HepG2 (cell line): ENCODE results near the gene SLC12A2.

ENCODE experiments used
- MAZ ChIP-seq, 2 experiments: sonication (generic) in 1 of 2; formaldehyde crosslinking in 1 of 2; IDR thresholded peaks; 2 replicates each; pipeline versions ENCODE4 v1.5.0 to v1.6.1; 2012 to 2020; ENCODE audit warnings: low read depth in 2 of 2, mild to moderate bottlenecking in 2 of 2, borderline replicate concordance in 1 of 2, improper control_type of control experiment in 1 of 2, low read length in 1 of 2, missing genetic modification reagents in 1 of 2, moderate library complexity in 1 of 2
- PTBP1 ChIP-seq: fragments of 200-400 bp; formaldehyde crosslinking; IDR thresholded peaks from 2 replicates; pipeline ENCODE4 v1.6.1; 2018; ENCODE audit warnings: low read length, low read depth; ENCODE audit not compliant: poor library complexity, severe bottlenecking
- SSRP1 ChIP-seq: IDR thresholded peaks from 2 replicates; pipeline ENCODE4 v1.6.1; 2016; ENCODE audit warnings: control low read depth
- TF ChIP-seq, protein P1 (sequence below): sonication (generic); formaldehyde crosslinking; conservative IDR thresholded peaks from 2 replicates; pipeline ENCODE4 v1.4.0; 2020; ENCODE audit warnings: missing genetic modification reagents

DNA sequence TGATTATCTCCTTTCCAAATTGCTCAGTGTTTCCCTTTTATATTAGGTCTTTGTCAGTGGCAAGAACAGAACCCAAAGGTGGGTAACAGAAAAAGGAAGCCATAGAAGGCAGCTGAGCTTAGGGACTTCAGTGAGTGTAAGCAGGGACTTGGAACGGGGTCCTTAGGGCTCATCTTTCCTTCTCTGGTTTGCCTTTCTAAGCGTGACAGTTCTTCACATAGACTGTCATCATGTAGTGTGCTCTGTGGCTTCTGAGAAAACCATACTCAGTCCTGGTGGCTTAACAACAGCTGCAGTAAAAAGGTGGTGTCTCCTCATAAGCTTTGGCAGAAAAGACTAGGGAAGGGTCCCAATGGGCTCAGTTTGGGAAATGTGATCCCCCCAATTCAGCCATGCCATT lies 108.8 kb downstream of the SLC12A2 start:
- TF ChIP-seq, protein P1, sequence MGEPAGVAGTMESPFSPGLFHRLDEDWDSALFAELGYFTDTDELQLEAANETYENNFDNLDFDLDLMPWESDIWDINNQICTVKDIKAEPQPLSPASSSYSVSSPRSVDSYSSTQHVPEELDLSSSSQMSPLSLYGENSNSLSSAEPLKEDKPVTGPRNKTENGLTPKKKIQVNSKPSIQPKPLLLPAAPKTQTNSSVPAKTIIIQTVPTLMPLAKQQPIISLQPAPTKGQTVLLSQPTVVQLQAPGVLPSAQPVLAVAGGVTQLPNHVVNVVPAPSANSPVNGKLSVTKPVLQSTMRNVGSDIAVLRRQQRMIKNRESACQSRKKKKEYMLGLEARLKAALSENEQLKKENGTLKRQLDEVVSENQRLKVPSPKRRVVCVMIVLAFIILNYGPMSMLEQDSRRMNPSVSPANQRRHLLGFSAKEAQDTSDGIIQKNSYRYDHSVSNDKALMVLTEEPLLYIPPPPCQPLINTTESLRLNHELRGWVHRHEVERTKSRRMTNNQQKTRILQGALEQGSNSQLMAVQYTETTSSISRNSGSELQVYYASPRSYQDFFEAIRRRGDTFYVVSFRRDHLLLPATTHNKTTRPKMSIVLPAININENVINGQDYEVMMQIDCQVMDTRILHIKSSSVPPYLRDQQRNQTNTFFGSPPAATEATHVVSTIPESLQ (CRISPR knock-in tag): no peak
- TF ChIP-seq SSRP1 (CRISPR knock-in tag) (no peak), PTBP1 (no peak), MAZ (IDR thresholded peaks at IDR 0.05; ENCODE audit: borderline replicate concordance, low read depth, low read length) (no peak), MAZ (CRISPR knock-in tag; IDR thresholded peaks at IDR 0.05; ENCODE audit: low read depth) (no peak)
